HFF-Myc (cell line): ENCODE results near the gene HAUS7.

Source experiments
- DNase-seq: peaks from one replicate; pipeline ENCODE4 v3.0.0-alpha.2; 2011; ENCODE audit warnings: low read depth; ENCODE audit errors: extremely low read depth
- H3K4me3 ChIP-seq: replicated peaks from 2 replicates; pipeline ENCODE4 v1.5.1; 2011; ENCODE audit warnings: low read depth, mild to moderate bottlenecking, control low read depth, low read length
- CTCF ChIP-seq: IDR thresholded peaks from 2 replicates; pipeline ENCODE4 v1.5.1; 2012; ENCODE audit warnings: mild to moderate bottlenecking, low read depth, low read length, control low read depth; ENCODE audit errors: missing control alignments

The HAUS7 gene

GRCh38 chrX:153411988-153412574, 58.3 kb downstream of the HAUS7 start:
- no peak for TF ChIP-seq CTCF
- H3K4me3 ChIP-seq: peak overlapping the region; percentile 35
- DNase-seq: no peak

- peak within 1 kb of the TSS; percentile 35 for H3K4me3 ChIP-seq
- DNase-seq: no peak
- TF ChIP-seq CTCF: no peak
Measured at GRCh38 chrX:153411255-153411987, 59.0 kb downstream of the HAUS7 start, which contains the start of gene ZFP92. TSS of gene ZFP92 (plus strand) at chrX:153411472. CDS start at chrX:153418323, 6,851 bp downstream.

GRCh38 chrX:153410888-153411254, 59.5 kb downstream of the HAUS7 start:
- DNase-seq: no peak
- H3K4me3 ChIP-seq: peak overlapping the region; percentile 35; the same call in 1 of the 2 replicates
- no peak for TF ChIP-seq CTCF

GRCh38 chrX:153410373-153410772, 60.0 kb downstream of the HAUS7 start:
- TF ChIP-seq CTCF: no peak
- H3K4me3 ChIP-seq: no peak overlapping the region
- no peak for DNase-seq

GRCh38 chrX:153409414-153410101, 60.8 kb downstream of the HAUS7 start:
- H3K4me3 ChIP-seq: no peak overlapping the region
- TF ChIP-seq CTCF: no peak
- no peak for DNase-seq

- TF ChIP-seq CTCF: no peak
- no peak for DNase-seq
- H3K4me3 ChIP-seq: no peak overlapping the region
Measured at GRCh38 chrX:153408871-153409351, 61.5 kb downstream of the HAUS7 start.
